Spleen (tissue), 7 donors: ENCODE data around the gene GNA14.

Experiments
- CTCF ChIP-seq, 11 experiments: fragments of 200-600 bp in 7 of 11; fragments of 450-650 bp in 4 of 11; sonication (generic) in 4 of 11; IDR thresholded peaks in 8 of 11; conservative IDR thresholded peaks in 3 of 11; 1 replicate in 7 of 11; 2 replicates in 4 of 11; pipeline versions ENCODE4 v1.4.0 to v1.8.0; 2016 to 2021; ENCODE audit warnings: antibody characterized with exemption in 11 of 11, inconsistent platforms in 4 of 11, mild to moderate bottlenecking in 1 of 11
- POLR2A ChIP-seq, 3 donors: fragments of 450-650 bp; IDR thresholded peaks; one replicate each; pipeline ENCODE4 v1.5.1; 2017; ENCODE audit warnings: antibody characterized with exemption in 3 of 3, mild to moderate bottlenecking in 1 of 3
- donor health status: DM: no; HTN: no; CAD: no; lungs with moderate emphysema.
- donor health status: DM: no; HTN: no; CAD: no.
- donor health status: DM: no; HTN: no; CAD: no.

GRCh38 chr9:77511525-77511924, 136.6 kb downstream of the GNA14 start:
- TF ChIP-seq CTCF (IDR thresholded peaks at IDR 0.05 in 8 of 11, conservative IDR thresholded peaks at IDR 0.05 in 3 of 11) (no peak), POLR2A (IDR thresholded peaks at IDR 0.05) (no peak)
